Lower leg skin (tissue), 3 donors: ENCODE measurements around the gene IL17D.

Source experiments
- POLR2A ChIP-seq, 2 donors: fragments of 450-650 bp; IDR thresholded peaks; one replicate each; pipeline ENCODE4 v1.6.1; 2016 to 2017; ENCODE audit warnings: antibody characterized with exemption in 2 of 2, mild to moderate bottlenecking in 1 of 2, moderate library complexity in 1 of 2
- TF ChIP-seq, protein P1 (sequence below), 3 donors: fragments of 450-650 bp; IDR thresholded peaks; one replicate each; pipeline ENCODE4 v1.5.1; 2016; ENCODE audit warnings: antibody characterized with exemption in 3 of 3, mild to moderate bottlenecking in 3 of 3, moderate library complexity in 2 of 3

GRCh38 chr13:20711301-20712044 is 8.0 kb downstream of the IL17D start:
- TF ChIP-seq, protein P1, sequence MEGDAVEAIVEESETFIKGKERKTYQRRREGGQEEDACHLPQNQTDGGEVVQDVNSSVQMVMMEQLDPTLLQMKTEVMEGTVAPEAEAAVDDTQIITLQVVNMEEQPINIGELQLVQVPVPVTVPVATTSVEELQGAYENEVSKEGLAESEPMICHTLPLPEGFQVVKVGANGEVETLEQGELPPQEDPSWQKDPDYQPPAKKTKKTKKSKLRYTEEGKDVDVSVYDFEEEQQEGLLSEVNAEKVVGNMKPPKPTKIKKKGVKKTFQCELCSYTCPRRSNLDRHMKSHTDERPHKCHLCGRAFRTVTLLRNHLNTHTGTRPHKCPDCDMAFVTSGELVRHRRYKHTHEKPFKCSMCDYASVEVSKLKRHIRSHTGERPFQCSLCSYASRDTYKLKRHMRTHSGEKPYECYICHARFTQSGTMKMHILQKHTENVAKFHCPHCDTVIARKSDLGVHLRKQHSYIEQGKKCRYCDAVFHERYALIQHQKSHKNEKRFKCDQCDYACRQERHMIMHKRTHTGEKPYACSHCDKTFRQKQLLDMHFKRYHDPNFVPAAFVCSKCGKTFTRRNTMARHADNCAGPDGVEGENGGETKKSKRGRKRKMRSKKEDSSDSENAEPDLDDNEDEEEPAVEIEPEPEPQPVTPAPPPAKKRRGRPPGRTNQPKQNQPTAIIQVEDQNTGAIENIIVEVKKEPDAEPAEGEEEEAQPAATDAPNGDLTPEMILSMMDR (IDR thresholded peaks at IDR 0.05): no peak
- TF ChIP-seq POLR2A (IDR thresholded peaks at IDR 0.05): no peak
